ENCODE results near the gene FAM89A.
A peak's percentile ranks its signal among the peaks of the same experiment; 100 is the strongest.

- TF ChIP-seq EZH2phosphoT487 (IDR thresholded peaks at IDR 0.05; ENCODE audit: borderline replicate concordance, low read length) (no peak), CTCF (IDR thresholded peaks at IDR 0.05; ENCODE audit: low read depth, low read length, poor library complexity, severe bottlenecking) (peak; percentile 79)
Measured at GRCh38 chr1:230978491-230979388, 61.3 kb downstream of the FAM89A start, which contains the start of the genes ARV1 and TTC13.

Measured in DOHH2 (cell line).